IPS-11a (cell line): ENCODE measurements around the gene MUC7.
"Not testable (repeated sequence)": the region's sequence is repeated elsewhere in the genome, so short reads cannot be mapped to it uniquely, and the experiment has no call there.

Experiments
- H3K4me3 ChIP-seq: one replicate; pipeline ENCODE4 v1.5.1; 2013; ENCODE audit warnings: low read depth, low read length, control low read depth

Gene MUC7

GRCh38 chr4:70471897-70472296, at the start of gene MUC7:
TSS of gene MUC7 (plus strand) at chr4:70472197. CDS start at chr4:70474022, 1,825 bp downstream.
- H3K4me3 ChIP-seq = no peak within 1 kb of the TSS

GRCh38 chr4:70425306-70425705, 46.7 kb upstream of the MUC7 start:
- H3K4me3 ChIP-seq = no peak overlapping the region

GRCh38 chr4:70426789-70427188, 45.2 kb upstream of the MUC7 start:
- no peak overlapping the region for H3K4me3 ChIP-seq

- no peak overlapping the region for H3K4me3 ChIP-seq
These were observed 34.8 kb upstream of the MUC7 start for GRCh38 chr4:70437197-70437596.

GRCh38 chr4:70442474-70442873, 29.5 kb upstream of the MUC7 start:
- H3K4me3 ChIP-seq = no peak overlapping the region

- no peak overlapping the region for H3K4me3 ChIP-seq
These were observed 28.7 kb upstream of the MUC7 start for GRCh38 chr4:70443329-70443728.

GRCh38 chr4:70449220-70449619, 22.8 kb upstream of the MUC7 start:
- no peak overlapping the region for H3K4me3 ChIP-seq

- H3K4me3 ChIP-seq = no peak overlapping the region
These were observed 19.1 kb upstream of the MUC7 start for GRCh38 chr4:70452946-70453345.

GRCh38 chr4:70463335-70463734, 8.7 kb upstream of the MUC7 start:
- no peak overlapping the region for H3K4me3 ChIP-seq

GRCh38 chr4:70473679-70474078, 1.7 kb downstream of the MUC7 start:
- no peak overlapping the region for H3K4me3 ChIP-seq

GRCh38 chr4:70488748-70489147, 16.8 kb downstream of the MUC7 start:
- H3K4me3 ChIP-seq = no peak overlapping the region

GRCh38 chr4:70496231-70496630, 24.2 kb downstream of the MUC7 start:
- H3K4me3 ChIP-seq = no peak overlapping the region

- not testable (repeated sequence) for H3K4me3 ChIP-seq
These were observed 29.8 kb downstream of the MUC7 start for GRCh38 chr4:70501838-70502237.

- no peak overlapping the region for H3K4me3 ChIP-seq
These were observed 32.7 kb downstream of the MUC7 start for GRCh38 chr4:70504733-70505132.

GRCh38 chr4:70505151-70505748, 33.3 kb downstream of the MUC7 start:
- no peak overlapping the region for H3K4me3 ChIP-seq

GRCh38 chr4:70508801-70509200, 36.8 kb downstream of the MUC7 start:
- no peak overlapping the region for H3K4me3 ChIP-seq

- no peak overlapping the region for H3K4me3 ChIP-seq
These were observed 39.4 kb downstream of the MUC7 start for GRCh38 chr4:70511365-70511764.

GRCh38 chr4:70515367-70516250, 43.6 kb downstream of the MUC7 start:
- no peak overlapping the region for H3K4me3 ChIP-seq

GRCh38 chr4:70518269-70518668, 46.3 kb downstream of the MUC7 start, which contains the start of gene AMTN:
TSS of gene AMTN (plus strand) at chr4:70518569. CDS start at chr4:70518778, 209 bp downstream.
- H3K4me3 ChIP-seq = no peak within 1 kb of the TSS

- H3K4me3 ChIP-seq = no peak overlapping the region
These were observed 46.7 kb downstream of the MUC7 start for GRCh38 chr4:70518716-70519115.

GRCh38 chr4:70522626-70523025, 50.6 kb downstream of the MUC7 start:
- no peak overlapping the region for H3K4me3 ChIP-seq

GRCh38 chr4:70530997-70531396, 59.0 kb downstream of the MUC7 start:
- H3K4me3 ChIP-seq = no peak overlapping the region
